ENCODE results near the gene GPR25.
"Not testable (repeated sequence)": the region's sequence is repeated elsewhere in the genome, so short reads cannot be mapped to it uniquely, and the experiment has no call there.

Gene GPR25

DNA sequence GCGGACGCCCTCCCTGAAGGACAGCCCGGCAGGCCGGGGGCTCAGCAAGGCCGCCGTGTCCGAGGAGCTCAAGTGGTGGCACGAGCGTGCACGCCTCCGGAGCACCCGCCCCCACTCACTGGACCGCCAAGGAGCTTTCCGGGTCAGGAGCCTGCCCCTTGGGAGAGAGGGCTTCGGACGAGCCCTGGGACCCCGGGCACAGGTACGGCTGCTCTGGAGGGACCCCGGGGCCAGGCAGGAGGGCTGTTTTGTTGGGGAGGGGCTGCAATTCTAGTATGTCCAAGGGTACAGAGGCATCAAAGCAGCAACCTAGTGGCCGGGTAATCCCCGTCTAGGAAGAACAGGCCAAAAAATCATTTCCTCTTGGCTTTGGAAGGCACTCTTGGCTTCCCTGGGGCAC is 39.2 kb downstream of the GPR25 start:
- not testable (repeated sequence) for DNase-seq (ENCODE audit: low spot score)

DNA sequence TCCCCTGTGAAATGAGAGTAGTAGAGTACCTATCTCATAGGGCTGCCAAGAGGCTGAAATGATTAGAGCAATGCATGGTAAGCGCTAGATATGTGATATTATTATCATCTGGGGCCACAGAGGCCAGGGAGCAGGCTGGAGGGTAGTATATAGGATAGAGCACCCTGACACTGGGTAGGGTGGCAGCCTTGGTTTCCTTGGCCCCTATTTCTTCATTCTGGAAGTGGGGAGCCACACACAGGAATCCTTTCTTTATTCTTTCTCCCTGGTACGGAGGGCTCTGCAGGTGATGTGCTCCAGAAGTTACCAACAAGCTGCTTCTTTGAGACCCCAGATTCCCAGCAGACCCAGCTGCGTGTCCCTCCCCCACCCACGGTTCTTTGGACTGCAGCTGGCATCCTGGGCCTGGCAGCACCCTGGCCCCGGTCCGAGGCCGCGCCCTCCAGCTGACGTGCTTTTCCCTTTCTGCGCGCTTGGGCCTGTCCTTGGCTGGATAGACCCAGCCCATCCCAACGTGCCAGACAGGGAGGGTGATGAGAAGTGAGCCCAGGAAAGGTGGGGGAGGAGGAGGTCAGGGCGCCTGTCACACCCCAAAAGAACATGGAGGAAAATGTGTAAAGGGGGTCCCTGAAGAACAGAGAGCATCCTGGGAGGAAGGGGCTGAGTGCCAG is 40.1 kb downstream of the GPR25 start:
- no peak for DNase-seq (ENCODE audit: low spot score)

DNA sequence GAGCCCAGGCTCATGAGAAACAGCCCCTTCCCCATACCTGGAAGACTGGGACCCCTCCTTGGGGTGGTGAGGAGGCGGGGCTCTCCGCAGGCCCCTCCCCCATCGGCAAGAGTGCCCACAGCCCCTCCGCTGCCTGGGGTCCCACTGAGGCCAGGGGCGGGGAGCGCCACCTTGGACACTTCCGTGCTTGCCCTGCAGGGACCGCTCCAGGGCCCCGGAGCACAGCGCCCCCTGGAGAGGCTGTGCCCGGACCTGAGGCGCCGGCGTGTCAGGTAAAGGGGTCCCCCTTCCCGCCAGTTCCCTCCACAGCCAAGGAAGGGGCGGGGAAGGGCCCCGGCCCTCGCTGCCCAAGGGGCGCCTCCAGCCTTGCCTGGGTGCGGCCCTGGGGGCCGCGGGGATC is 43.4 kb downstream of the GPR25 start:
- DNase-seq (ENCODE audit: low spot score) = no peak

DNA sequence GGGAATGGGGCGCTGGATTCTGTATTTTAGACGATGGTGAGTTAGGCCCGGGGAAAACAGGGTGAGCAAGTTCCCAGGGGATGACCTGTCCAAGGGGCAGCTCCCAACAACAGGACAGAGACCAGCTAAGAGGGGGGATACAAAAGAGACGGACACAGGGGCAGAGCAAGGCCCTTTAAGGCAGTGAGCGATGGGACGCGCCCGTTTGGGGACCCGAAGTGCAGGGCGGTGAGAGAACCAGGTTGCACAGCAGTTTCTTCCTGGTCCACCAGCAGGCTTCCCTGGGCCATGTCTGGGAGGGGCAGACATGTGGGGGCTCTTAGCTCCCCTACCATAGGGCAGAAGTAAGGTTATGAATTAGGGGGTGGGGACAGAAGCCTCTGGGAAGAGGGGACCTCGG is 43.9 kb downstream of the GPR25 start:
- no peak for DNase-seq (ENCODE audit: low spot score)

DNA sequence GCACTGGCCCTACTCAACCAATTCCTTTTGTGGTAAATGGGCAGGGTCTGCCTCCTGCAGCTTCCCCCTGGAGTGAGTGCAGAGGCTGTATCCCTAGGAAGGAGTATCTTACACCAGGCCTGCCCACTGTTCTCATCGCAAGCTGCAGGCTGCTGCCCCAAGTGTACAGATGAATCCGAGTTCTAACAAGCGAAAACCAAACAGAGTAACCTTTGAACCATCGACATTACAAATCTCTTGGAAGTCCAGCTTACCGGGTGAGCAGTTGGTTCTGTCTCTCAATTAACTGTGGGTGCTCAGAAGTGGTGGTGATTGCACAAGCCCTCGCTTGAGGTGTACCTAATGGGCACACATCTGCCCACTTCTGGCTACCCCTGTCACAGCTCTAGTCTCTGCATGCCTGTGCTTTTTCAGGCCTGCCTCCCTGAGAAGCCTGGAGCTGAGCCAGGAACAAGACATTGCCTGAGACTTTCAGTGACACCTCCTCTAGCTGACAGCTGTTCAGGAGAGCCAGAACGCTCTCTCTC is 44.6 kb downstream of the GPR25 start:
- no peak for DNase-seq (ENCODE audit: low spot score)

DNA sequence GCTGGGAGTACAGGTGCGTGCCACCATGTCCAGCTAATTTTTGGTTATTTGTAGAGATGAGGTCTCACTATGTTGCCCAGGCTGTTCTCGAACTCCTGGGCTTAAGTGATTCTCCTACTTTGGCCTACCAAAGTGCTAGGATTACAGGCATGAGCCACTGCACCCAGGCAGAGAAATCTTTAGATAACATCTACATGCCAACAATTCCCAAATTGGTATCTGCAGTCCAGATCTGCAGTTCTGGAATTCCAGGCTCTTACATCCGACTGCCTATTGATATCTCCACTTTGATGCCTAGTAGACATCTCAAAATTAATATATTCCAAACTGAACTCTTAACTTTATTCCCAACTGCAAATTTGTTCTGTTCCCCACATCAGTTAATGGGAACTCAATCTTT is 45.2 kb downstream of the GPR25 start:
- no peak for DNase-seq (ENCODE audit: low spot score)

DNA sequence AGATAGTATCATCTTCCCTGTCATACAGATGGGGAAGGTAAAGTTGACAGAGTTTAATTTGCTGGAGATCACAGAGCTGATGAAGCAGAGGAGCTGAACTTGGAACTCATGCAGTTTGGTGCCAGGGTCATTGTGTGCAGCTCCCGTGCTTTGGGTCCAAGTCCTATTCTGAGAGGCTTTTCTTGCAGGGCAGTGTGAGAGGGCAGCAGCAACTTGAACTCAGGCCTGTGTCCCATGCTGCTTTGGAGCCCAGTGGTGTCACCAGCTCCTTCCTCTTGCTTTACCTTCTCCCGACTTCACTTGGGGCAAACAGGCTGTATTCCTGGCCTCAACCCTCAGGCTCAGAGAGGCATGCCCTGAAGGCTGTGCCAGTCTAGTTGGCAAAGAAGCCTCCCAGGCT is 46.6 kb downstream of the GPR25 start:
- no peak for DNase-seq (ENCODE audit: low spot score)

DNA sequence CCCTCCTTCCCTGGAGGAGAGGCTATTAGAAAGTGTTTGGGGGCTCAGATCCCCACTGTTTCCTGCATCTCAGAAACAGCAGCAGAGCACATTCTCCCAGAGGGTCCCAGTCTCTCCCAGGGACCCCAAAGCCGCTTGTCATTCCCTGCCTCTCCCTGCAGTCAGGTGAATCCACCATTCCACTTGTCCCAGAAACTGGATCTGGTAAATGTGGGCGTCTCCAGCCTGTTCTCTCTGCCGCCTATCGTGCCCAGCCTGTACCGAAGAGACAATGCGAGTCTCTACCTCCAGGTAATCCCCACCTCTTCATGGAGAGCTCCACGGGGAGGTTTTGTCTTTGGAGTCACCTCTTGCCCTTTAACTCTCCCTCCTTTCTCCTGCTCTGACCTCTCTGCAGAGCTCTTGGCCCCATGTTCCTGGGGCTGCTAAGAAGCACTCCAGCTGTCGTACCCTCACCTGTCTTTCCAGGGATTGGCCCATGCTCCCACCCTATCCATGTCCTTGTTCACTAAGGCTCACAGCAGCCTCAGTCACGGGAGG is 48.9 kb downstream of the GPR25 start:
- DNase-seq (ENCODE audit: low spot score) = no peak

DNA sequence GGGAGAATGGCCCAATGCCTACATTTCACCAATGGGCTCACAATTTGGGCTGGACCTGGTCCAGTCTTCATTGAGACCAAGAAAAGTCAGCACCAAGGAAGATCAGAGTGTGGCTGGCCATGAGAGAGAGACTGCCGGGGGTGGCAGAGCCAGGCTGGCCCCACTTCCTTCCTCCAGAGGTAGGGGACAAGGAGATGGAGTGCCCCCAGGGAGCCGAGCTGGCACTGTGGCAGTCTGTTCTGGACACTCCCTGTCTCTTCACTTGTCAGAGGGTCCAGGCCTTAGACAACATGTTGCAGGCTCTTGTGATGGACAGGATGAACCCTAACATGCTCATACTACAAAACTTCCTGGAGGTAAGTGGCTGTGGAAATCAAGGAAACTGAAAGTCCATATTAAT is 49.6 kb downstream of the GPR25 start:
- DNase-seq (ENCODE audit: low spot score) = no peak

DNA sequence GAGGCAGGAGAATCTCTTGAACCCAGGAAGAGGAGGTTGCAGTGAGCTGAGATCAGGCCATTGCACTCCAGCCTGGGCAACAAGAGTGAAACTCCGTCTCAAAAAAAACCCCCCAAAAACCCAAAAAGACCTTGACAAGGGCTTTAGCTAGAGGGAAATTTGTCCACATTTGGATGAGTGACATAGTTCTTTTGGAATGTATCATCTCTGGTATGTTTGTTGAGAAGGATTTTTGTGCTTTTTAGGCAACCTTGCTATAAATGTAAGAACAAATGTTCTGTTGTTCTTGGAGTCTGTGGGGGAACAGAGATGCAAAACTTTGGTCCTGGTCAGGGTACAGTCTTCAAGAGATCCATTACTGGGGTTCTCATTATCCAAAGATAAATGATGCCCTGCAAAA is 50.8 kb downstream of the GPR25 start:
- DNase-seq (ENCODE audit: low spot score) = no peak
